ENCODE results near the gene NF1.
"Not testable (repeated sequence)": the region's sequence is repeated elsewhere in the genome, so short reads cannot be mapped to it uniquely, and the experiment has no call there.

Gene NF1

GRCh38 chr17:31136319-31136718, 41.5 kb downstream of the NF1 start:
- no peak for DNase-seq

- no peak for DNase-seq
Measured at GRCh38 chr17:31140111-31140510, 45.3 kb downstream of the NF1 start.

- no peak for DNase-seq
Measured at GRCh38 chr17:31144428-31144827, 49.7 kb downstream of the NF1 start.

- DNase-seq: no peak
Measured at GRCh38 chr17:31144836-31145235, 50.1 kb downstream of the NF1 start.

GRCh38 chr17:31147507-31148202, 52.9 kb downstream of the NF1 start:
- DNase-seq: no peak

- DNase-seq: no peak
Measured at GRCh38 chr17:31148205-31148604, 53.4 kb downstream of the NF1 start.

- no peak for DNase-seq
Measured at GRCh38 chr17:31152271-31152670, 57.5 kb downstream of the NF1 start.

- no peak for DNase-seq
Measured at GRCh38 chr17:31155208-31155810, 60.5 kb downstream of the NF1 start.

- DNase-seq: no peak
Measured at GRCh38 chr17:31156326-31156725, 61.5 kb downstream of the NF1 start.

GRCh38 chr17:31156864-31157263, 62.1 kb downstream of the NF1 start:
- DNase-seq: not testable (repeated sequence)

GRCh38 chr17:31158746-31159377, 64.1 kb downstream of the NF1 start:
- no peak for DNase-seq

- no peak for DNase-seq
Measured at GRCh38 chr17:31163091-31163781, 68.5 kb downstream of the NF1 start.

GRCh38 chr17:31167111-31167510, 72.3 kb downstream of the NF1 start:
- DNase-seq: no peak

- no peak for DNase-seq
Measured at GRCh38 chr17:31171701-31172100, 76.9 kb downstream of the NF1 start.

- DNase-seq: no peak
Measured at GRCh38 chr17:31172388-31172787, 77.6 kb downstream of the NF1 start.

- DNase-seq: no peak
Measured at GRCh38 chr17:31174215-31174614, 79.4 kb downstream of the NF1 start.

- no peak for DNase-seq
Measured at GRCh38 chr17:31175237-31175636, 80.5 kb downstream of the NF1 start.

- not testable (repeated sequence) for DNase-seq
Measured at GRCh38 chr17:31176143-31176542, 81.4 kb downstream of the NF1 start.

- not testable (repeated sequence) for DNase-seq
Measured at GRCh38 chr17:31178951-31179350, 84.2 kb downstream of the NF1 start.

GRCh38 chr17:31195305-31195704, 100.5 kb downstream of the NF1 start:
- no peak for DNase-seq

- DNase-seq: no peak
Measured at GRCh38 chr17:31198026-31198425, 103.2 kb downstream of the NF1 start.

- not testable (repeated sequence) for DNase-seq
Measured at GRCh38 chr17:31198666-31199065, 103.9 kb downstream of the NF1 start.

GRCh38 chr17:31200287-31200686, 105.5 kb downstream of the NF1 start:
- DNase-seq: no peak

- DNase-seq: no peak
Measured at GRCh38 chr17:31202968-31203367, 108.2 kb downstream of the NF1 start.

All from activated T-cell treated with anti-CD3 and anti-CD28 coated beads for 4 hours (primary cell).